OCI-LY1 (cell line): ENCODE results near the gene PI4KA.
"Not testable (repeated sequence)": the region's sequence is repeated elsewhere in the genome, so short reads cannot be mapped to it uniquely, and the experiment has no call there.

Experiments used
- CTCF ChIP-seq: fragments of 200-600 bp; sonication (generic), shearing (Covaris generic); IDR thresholded peaks from 2 replicates; pipeline ENCODE4 v1.5.1; 2017; ENCODE audit warnings: mild to moderate bottlenecking, antibody characterized with exemption, low read length, moderate library complexity, mixed read lengths
- EZH2 ChIP-seq: fragments of 200-600 bp; sonication (generic), shearing (Covaris generic); IDR thresholded peaks from 2 replicates; pipeline ENCODE4 v1.8.0; 2017; ENCODE audit warnings: borderline replicate concordance, mixed run types, mild to moderate bottlenecking, antibody characterized with exemption, low read length, moderate library complexity, mixed read lengths

GRCh38 chr22:20707549-20708118 lies 151.0 kb downstream of the PI4KA start:
- not testable (repeated sequence) for TF ChIP-seq EZH2, CTCF
